CD4-positive, alpha-beta T cell treated with Interleukin-17A for 4 hours (primary cell): ENCODE measurements around the gene MRPL10.

ENCODE experiments used
- DNase-seq: peaks from one replicate; pipeline ENCODE4 v3.0.0-alpha.2; 2020; ENCODE audit warnings: mixed read lengths

The MRPL10 gene

DNA sequence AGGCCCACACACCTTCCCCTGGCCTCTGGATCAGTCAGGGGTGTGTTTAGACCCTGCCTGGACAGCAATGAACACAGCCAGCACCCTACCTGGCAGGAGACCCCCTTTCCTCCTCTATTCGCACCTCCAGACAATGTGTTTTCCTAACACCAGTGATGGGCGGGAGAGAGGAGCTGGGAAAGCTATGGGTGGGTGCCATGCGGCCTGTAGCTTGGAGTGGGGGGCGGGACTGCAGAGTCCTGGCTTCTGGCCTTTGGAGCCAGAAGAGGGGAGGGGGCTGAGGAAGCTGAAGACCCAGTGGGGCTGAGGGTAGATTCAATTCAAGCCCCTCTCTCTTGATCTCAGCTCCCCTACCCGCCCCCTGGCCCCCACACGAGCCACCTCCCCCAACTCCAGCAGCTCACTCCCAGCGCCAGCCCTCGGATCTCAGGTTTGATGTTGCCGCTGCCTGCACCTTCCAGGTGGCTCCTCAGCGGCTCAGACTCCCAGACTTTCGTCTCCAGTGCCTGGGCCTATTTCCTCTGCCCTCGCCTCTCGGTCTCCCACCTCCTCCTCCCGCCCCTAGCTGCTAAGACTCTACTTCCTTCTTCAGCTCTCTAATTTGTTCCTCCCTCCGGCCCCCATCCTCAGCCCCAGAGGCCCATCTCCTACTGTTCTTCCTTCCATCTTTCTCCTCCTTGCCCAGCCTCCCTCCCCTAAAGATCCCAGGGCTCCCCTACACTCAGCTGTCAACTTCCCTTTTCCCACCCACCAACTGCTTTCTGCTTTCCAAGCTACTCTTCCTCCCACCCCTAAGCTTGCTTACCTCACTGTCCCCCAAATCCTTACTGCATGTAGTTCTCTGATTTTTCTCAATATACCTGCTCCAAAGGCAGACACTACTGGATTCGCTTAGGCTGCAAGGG is 26.5 kb upstream of the MRPL10 start:
- DNase-seq: no peak

DNA sequence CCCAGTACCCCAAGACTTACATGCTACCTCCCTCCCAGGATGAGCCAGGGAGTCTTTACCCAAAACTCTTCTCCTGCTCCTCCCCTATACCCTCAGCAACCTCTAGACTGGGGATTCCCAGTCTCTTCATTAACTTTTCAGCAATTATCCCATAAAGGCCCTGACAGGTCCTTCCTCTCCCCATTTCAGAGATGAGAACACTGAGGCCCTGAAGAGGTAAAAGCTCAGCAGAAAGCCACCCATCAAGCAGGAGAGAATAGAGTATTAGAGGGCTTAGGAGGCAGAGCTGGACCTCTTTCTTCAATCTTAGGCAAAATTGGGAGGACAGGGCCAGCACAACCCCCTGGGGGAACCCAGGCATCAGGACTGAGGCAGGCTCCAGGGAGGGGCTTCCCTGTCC is 25.5 kb upstream of the MRPL10 start:
- no peak for DNase-seq

DNA sequence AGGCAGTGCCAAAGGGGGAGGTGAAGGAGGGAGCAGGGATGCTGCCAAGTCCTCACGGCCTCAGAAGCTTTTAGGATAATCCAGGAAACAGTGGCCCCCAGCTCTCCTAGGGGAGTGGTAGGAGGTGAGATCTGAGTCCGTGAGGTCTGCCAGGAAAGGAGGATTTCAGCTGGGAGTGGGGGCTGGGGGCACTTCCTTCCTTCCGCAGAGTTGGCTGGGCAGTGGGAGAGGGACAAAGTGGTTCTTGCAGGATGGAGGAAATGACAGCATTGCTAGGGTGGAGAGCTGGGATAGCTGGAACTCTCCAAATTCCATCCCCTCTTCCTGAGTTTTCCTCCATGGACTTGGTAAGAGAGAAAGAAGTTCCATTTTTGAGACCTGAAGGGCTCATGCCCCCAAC is 24.4 kb upstream of the MRPL10 start:
- DNase-seq: no peak

DNA sequence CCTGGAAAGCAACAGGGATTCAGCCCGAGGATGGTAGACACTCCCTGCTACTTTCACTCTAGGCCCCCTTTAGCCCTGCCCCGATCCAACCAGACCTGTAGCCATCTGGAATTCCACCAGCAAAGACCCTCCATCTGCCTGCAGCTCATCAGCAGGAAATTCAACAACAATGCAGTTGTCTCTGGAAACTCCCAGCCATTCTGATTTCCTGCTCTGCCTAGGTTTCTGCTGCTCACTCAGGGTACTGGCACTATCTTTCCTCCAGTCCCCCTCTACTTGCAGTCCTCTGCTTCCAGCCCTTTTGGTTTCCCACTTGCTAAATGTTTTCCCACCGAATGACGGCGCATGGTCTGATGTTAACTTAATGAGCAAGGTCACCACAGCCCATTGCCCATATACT is 22.3 kb upstream of the MRPL10 start:
- DNase-seq: no peak

DNA sequence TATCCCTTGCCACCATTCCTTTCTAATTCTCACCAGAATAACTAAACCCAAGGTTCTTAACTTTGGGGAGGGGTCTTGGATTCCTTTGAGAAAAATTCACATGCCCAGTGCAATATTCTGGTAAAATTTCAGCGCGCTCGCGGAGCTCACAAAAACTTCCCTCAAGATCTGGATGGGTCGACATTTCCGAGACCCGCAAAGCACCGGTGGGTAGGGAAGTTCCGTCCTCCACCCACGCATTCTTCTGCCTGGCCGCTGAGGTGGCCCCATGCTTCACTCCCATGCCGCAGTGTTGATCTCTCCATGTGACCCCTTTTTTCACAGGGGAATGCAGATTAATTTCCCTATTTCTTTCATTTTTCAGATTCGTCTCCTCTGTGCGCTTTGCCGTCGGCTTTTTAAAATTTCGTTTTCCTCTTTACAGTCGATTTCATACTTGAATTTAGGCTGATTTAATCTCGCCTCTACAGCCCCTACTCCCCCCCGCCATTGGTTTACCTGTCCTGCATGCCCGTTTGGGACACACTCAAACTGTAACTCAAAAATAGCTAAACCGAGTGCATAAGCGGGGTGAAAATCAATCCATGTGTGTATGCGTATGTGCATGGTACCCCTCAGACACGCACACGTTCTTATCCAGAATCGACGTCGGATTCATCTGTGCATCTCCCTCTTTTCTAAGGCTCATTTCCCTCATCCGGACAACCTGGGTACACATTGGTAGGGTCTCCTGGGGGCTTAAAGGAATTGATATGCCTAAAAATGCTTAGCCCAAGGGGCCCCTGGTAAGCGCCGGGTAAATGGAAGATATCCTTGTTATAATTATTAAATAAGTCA is 21.0 kb upstream of the MRPL10 start:
- DNase-seq: no peak

DNA sequence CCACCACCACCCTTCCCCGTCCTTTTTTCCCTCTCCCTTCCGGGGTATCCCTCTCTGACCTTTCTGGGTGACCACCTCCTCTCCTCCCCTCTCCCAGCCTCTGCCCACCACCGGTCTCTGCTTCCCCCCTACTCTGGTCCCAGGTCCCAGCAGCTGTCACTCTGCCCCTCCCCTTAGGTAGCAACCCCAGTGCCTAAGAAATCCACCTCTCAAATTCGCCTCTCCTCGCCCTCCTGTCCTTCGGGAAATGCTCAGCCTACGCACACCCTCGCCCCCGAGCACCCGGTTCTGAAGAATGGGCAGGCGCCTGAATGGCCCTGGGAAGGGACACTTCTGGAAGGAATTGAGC is 20.4 kb upstream of the MRPL10 start:
- DNase-seq: no peak

DNA sequence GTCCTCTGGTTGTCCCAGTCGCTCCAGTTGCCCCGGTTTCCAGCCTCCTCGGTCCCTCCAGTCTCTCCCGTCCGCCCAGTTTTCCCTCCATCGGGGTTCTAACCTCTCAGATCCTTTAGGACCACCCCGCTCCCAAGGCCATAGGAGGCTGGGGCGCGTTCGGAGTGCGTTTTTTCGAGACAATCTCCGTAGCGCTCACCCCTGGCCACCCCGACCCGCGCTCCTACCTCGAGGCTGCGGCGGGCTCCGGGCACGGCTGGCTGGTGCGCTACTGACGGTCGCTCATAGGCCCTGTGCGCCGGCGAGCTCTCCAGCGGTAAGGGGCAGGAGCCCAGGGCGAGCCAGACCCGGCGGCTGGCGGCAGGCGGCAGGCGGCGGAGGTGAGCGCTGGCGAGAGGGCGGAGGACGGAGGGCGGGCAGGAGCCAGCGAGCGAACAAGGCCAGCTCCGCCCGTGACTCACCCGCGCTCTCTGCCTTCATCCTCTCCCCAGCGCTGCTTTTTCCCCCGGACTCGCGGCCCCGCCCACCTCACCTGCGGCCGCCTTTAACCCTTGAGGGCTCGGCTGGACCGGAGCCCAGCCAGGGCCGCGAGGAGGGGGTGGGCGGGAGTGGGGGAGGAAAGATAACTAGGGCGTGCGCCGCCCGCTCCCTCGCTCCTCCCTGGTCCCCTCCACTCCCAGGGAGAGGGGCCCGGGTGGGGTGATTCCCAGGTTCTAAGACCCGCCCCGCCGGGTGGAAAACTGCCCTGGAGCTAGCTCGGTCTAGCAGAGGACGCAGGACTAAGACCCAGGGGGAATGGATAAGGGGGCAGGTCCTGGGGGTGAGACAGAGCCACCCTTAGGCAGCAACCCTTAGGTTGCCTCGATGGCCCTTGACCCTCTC is 19.6 kb upstream of the MRPL10 start, which contains the start of gene SP6:
Gene SP6 (minus strand): TSS at position 472 of the 882 bp plus-strand sequence. CDS start 2,734 bp downstream, outside the sequence.
- peak; percentile 85 for DNase-seq

DNA sequence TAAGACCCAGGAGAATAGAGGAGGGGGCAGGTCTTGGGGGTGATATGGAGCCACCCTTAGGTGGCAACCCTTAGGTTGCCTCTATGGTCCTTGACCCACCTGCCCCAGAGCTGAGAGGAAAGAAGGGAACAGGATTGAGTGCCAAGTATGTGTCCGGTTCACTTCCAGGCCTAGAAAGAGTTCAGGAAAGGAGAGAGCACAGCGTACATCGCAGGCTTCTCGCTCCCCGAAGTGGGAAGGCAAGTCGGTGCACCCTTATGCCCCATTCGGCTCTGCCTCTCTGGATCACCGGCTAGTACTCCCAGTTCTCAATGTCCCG is 19.0 kb upstream of the MRPL10 start:
- DNase-seq: no peak

DNA sequence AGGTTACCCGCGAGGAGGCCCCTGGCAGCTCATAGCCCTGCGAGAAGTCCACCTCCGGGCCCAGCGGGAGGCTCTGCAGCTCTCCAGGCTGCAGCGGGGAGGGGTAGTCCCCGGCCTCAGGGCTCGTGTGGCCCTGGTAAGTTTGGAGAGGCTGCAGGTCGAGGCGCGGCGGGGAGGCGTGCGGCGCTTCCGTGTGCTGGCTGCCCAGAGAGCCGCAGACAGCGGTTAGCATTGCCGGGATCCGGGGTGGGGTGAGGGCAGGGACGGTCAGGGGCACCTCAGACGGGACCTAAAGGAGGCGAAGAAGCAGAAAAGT is 16.8 kb upstream of the MRPL10 start:
- DNase-seq: no peak

DNA sequence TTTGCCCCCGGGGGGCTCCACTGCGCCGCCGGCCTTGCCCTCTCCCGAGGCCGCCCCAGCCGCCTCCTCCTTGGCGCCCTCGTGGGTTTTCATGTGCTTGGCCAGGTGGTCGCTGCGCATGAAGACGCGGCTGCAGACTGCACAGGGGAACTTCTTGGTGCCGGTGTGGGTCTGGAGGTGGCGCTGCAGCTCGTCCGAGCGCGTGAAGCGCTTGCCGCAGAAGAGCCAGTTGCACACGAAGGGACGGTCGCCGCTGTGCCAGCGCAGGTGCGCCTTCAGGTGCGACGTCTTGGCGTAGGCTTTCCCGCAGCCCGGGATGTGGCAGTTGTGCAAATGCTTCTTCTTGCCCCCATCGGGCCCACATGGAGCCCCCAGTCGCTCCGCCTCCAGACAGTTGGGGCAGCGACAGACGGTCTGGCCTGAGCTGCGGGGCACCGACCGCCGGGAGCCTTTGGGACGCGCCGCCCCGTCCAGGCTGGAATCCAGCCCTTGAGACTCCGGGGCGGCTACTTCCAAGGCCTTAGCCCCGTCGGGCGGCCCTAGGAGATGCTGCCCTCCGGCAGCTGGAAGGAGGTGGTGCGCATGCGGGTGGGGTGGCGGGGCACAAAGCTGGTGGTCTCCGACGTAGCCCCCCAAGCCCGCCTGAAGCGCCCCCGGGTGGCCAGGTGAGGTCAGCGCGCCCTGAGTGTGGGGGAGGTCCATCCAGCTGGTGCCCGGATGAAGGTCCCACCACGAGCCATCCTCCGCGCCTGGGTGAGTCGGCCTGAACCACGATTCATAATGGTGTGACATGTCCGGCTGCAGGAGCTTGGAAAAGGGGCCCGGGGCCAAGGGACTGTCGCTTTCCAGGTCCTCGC is 16.2 kb upstream of the MRPL10 start:
- DNase-seq: peak; percentile 48

DNA sequence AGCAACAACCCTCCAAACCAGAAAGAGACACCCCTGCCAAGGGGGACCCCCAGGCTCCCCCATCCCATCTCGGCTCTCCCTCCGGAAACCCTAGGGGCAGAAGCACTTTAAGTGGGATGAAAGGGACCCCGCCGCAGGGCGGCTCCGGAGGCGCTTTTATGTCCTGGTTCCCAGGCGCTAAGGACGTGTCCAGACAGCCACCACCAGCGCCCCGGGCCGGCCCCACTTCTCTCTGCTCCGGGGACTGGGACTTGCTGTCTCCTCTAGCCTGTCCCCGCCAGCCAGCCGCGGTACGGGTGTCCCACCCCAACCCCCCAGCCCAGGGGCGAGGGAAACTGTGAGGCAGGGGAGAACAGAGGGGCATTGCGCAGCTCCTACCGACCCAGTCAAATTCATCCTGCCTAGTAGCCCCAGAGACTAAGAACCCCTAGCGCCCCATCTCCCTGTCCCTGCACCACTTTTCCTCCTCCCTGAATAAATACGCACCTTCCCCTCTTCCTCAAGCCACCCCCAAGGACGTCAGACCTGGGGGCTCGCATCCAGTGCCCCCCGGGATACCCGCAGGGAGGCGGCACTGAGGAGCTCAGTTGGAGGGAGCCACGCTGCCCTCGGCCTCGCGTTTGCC is 15.5 kb upstream of the MRPL10 start:
- no peak for DNase-seq

DNA sequence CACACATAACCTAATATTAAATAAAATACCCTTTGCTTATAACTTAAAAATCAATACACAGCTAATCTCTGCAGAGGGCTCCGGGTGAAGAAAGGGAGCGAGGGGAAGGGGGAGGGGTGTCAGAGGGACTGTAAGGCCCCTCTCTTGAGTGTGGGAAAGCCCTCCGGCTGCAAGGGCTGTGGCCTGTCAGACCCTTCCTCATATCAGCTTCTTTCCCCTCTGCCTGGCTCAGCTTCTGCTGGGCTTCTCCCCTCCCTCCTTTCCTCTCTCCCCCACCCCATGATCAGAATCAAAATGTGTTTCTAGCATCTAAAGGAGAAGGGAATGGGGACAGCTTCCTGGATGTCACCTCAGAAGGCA is 14.4 kb upstream of the MRPL10 start:
- no peak for DNase-seq

DNA sequence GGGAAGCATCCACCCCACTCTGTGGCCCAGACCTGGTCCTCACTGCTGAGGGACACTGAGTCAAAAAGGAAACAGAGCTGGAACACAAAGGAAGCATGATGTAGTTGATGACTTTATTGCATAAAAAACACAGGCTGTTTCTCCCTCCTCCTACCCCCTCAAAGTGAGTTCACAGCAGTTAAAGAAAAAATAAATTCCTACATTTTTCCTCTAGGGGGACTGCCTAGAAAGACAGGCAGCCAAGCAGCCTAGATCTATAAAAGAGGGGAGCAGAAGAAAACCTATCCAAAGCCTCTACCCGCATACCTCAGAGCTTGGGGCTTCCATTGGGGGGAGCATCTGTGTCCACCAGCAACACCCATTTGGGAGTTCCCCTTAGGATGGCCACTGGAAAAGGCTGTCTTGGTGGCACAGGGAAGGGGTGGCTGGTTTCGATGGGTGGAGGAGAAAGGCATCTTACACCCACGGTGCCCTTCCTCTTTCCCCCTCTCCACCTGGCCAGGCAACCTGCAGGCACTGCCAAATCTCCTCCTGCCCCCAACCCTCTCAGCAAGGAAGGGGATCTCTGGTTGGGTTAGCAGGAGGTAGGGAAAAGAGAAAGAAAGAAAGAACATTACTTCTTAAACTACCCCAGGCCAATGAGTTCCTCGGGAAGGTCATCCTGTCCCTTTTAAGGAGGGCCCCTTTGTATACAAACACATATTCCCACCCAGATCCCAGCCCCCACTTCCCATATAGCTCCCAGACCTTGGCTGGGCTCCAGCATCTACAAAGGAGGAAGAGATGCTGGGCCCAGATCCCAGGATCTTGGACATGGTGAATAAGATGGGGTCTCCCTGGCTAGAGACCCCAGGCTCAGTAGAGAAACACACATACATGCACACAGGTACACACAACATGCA is 13.7 kb upstream of the MRPL10 start:
- DNase-seq: no peak

DNA sequence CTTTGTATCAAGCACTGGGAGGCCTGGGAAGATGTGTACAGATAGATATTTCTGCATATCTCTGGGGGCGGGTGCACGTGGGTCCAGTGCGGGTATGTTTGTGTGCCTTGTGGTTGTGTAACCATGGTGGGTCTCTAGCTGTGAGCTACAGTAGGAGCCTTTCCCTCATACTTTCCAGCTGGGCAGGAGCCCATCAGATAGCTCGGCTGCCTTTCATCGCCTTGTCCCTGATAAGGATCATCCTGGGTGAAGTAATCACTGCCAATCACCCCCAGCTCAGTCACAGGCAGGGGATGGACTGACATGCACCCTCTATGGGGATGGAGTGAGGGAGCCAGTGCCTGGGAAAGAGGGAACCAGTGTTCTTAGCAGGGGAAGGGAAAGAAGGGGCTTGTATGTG is 12.9 kb upstream of the MRPL10 start:
- no peak for DNase-seq

DNA sequence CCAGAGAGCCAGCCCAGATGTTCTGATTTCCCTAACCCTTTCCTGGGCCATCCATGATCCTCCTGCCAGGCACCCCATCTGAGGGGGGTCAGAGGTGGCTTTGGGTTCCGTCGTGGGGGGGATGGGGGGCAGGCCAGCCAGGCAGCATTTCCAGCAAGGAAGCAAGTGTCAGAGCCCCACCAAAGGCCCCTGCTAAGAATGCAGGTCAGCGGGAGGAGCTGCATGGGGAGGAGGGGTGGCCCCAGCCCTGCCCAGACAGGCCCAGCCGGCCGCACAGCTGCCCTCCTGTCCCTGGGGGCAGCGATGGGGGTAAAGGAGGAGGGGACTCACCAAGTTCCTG is 12.0 kb upstream of the MRPL10 start:
- DNase-seq: no peak

DNA sequence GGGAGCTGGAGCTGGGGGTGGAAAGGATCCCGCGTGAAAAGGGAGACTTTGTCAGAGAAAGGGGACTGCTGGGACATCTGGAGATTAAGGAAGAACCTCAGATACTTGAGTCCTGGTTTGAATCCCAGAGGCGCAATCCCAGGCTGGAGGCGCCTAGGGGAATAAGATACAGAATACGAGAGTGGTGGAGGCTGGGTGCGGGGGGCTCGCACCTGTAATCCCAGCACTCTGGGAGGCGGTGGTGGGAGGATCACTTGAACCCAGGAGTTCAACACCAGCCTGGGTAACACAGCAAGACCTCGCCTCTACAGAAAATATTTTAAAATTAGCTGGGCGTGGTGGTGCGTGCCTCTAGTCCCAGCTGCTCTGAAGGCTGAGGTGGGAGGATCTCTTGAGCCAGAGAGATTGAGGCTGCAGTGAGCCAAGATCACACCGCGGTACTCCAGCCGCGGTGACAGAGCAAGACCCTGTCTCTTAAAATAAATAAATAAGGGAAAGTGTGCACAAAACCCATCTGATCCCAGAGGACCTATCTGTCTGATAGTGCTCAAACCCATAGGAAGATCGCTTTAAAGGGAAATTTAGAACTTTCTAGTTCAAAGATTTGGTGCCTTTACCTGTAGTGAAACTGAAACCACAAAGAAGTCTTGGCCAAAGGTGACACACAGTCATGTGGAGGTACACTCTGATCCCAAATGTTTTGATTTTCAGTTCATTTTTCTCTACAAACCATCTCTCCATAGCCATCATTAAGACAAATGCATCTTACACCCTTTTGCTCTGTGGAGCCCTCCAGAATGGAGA is 10.3 kb upstream of the MRPL10 start:
- no peak for DNase-seq

DNA sequence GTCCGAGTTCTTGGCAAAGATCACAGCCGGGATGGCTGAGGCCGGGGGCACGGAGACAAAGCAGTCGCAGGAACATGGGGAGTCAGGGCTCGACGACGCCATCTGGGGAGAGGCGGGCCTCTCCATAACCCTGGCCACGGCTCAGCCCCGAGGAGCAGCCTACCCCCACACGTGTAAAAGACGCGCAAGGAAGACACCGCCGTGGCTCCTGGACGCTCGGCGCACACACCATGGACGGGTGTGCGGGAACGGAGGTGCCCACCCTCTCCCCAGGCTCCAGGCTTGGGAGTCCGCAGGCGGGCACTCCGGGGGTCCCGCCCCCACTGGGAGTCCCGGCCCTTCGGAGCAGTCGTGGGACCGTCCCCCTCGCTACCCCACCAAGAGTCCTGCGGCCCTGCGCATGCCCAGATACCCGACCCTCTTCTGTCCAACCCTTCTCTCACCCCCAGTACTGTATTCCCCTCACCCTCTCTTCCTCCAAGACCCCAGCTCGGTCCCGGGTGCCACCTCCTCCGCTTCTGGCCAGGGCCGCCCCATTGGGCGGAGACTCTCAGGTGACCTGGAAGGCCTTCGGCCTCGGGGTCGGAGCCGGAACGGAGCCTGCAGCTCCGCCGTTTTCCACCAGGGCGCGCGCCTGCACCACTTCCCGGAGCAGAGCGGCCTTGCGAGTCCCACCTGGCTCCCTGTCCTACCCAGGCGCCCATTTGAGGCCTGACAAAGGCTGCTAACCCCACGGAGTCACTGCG is 9.6 kb upstream of the MRPL10 start, which contains the start of gene SCRN2:
Gene SCRN2 (minus strand): TSS at position 532 of the 746 bp plus-strand sequence. CDS start 430 bp downstream, at position 102.
- DNase-seq: peak; percentile 90

DNA sequence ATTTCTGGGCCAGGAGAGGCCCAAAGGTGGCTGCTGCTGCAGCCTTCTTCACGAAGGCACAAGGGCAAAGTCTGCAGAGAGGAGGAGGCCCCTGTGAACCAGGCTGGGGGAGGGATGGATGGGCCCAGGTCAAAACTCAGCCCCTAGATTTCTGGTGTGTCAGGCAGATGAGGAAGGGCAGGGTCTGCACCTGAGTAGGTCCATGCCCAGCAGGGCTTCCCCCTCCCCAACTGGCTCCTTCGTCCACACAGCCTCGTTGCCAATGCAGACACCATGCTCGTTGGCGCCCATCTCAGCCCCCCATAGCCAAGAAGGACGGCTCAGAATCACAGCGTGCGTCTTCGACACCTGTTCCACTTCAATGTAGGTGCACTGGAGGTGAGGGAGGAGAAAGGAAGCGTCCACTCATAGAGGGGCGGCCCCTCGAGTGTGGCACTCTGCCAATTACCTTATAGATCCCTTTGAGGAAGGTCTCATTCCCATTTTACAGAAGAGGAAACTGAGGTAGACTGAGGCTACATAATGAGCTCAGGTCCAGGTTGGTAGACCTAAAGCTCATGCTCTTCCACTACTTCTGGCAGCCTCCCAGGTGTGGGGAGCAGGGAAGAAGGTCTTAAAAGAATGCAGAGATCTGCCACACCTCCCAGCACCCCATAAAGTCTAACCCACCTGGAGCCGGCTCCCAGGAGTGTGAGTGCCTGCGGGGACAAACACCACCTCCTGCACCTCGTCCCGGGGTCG is 8.8 kb upstream of the MRPL10 start:
- DNase-seq: no peak
